Ascending aorta (tissue), 2 donors: Measurements from ENCODE around the gene ILF3. TPM values are rescaled to one million over a fixed set of nuclear protein-coding genes. Genes with fewer than 3 reads are reported as not detected.
A peak's percentile ranks its signal among the peaks of the same experiment; 100 is the strongest.

Experiments used
- DNase-seq, 2 donors: peaks; one replicate each; pipeline ENCODE4 v3.0.0-alpha.2; 2019; ENCODE audit warnings: low spot score in 2 of 2
- H3K27ac ChIP-seq, 2 donors: fragments of 200-600 bp; sonication (generic); one replicate each; pipeline ENCODE4 v1.5.1; 2016 to 2017; ENCODE audit warnings: mild to moderate bottlenecking in 1 of 2
- H3K27me3 ChIP-seq: fragments of 200-600 bp; sonication (generic); one replicate; pipeline ENCODE4 v1.5.1; 2017
- H3K36me3 ChIP-seq, 2 donors: fragments of 200-600 bp; sonication (generic); one replicate each; pipeline ENCODE4 v1.5.1; 2016
- H3K4me1 ChIP-seq, 2 donors: fragments of 200-600 bp; sonication (generic); one replicate each; pipeline ENCODE4 v1.5.1; 2016 to 2017; ENCODE audit warnings: mild to moderate bottlenecking in 1 of 2
- H3K4me3 ChIP-seq, 2 donors: fragments of 200-600 bp; sonication (generic); one replicate each; pipeline ENCODE4 v1.5.1; 2016 to 2017; ENCODE audit warnings: mild to moderate bottlenecking in 1 of 2
- H3K9me3 ChIP-seq, 2 donors: fragments of 200-600 bp; sonication (generic); one replicate each; pipeline ENCODE4 v1.5.1; 2016
- intact Hi-C: fragments of 100-400 bp; cut with DNase I; formaldehyde crosslinking; loops from one replicate; pipeline ENCODE4 v1.15.1; 2023
- total RNA-seq: library from RNA; depleted of rRNA; stranded (reverse); fragments of >200 nt; gene quantifications from one replicate; pipeline ENCODE4 v1.1.0, GENCODE V29; 2016
- TF ChIP-seq, protein P1 (sequence below), 3 experiments: fragments of 200-600 bp in 2 of 3; fragments of 450-650 bp in 1 of 3; sonication (generic) in 2 of 3; IDR thresholded peaks; one replicate each; pipeline ENCODE4 v1.5.1; 2016 to 2019; ENCODE audit warnings: antibody characterized with exemption in 3 of 3, mild to moderate bottlenecking in 1 of 3, moderate library complexity in 1 of 3

ILF3 gene
- total RNA-seq, 1 donor from 2014 or later: 168 TPM

- no peak for DNase-seq
- TF ChIP-seq, protein P1, sequence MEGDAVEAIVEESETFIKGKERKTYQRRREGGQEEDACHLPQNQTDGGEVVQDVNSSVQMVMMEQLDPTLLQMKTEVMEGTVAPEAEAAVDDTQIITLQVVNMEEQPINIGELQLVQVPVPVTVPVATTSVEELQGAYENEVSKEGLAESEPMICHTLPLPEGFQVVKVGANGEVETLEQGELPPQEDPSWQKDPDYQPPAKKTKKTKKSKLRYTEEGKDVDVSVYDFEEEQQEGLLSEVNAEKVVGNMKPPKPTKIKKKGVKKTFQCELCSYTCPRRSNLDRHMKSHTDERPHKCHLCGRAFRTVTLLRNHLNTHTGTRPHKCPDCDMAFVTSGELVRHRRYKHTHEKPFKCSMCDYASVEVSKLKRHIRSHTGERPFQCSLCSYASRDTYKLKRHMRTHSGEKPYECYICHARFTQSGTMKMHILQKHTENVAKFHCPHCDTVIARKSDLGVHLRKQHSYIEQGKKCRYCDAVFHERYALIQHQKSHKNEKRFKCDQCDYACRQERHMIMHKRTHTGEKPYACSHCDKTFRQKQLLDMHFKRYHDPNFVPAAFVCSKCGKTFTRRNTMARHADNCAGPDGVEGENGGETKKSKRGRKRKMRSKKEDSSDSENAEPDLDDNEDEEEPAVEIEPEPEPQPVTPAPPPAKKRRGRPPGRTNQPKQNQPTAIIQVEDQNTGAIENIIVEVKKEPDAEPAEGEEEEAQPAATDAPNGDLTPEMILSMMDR (IDR thresholded peaks at IDR 0.05): no peak
- peaks cover 6 to 22% of the 10 kb centered on the region in 2 donors for H3K36me3 ChIP-seq
Observed at GRCh38 chr19:10707440-10707839, 53.3 kb downstream of the ILF3 start.

DNA sequence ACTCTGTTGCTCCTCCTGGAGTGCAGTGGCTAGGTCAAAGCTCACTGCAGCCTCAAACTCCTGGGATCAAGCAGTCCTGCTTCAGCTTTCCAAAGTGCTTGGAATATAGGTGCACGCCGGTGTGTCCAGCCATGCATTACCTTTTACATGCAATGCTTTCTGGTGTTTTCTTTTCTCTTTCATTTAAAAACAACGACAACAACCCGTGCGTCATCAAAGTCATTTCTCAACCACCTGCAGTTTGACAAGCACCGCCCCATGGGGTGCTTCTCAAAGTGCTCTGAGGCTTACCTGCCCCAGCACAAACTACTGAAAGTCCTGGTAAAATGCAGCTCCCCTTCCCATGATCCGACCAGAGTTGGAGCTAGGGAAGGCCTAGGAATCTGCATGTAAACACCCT is 54.1 kb downstream of the ILF3 start:
- H3K36me3 ChIP-seq: peaks cover 6 to 29% of the 10 kb centered on the region in 2 donors
- intact Hi-C loops: no loop called here

More at GRCh38 chr19:10707440-10707839, 53.3 kb downstream of the ILF3 start:
- H3K4me1 ChIP-seq: no peaks in the 10 kb centered on the region
- H3K27ac ChIP-seq: no peak overlapping the region
- H3K27me3 ChIP-seq: no peaks in the 10 kb centered on the region
- intact Hi-C loops: no loop called here
- no peak overlapping the region for H3K4me3 ChIP-seq
- no peaks in the 10 kb centered on the region for H3K9me3 ChIP-seq

GRCh38 chr19:10712045-10712444 is 57.9 kb downstream of the ILF3 start:
- TF ChIP-seq, protein P1 (IDR thresholded peaks at IDR 0.05): no peak
- Histone ChIP-seq H3K27ac (no peak overlapping the region), H3K9me3 (no peaks in the 10 kb centered on the region), H3K27me3 (no peaks in the 10 kb centered on the region), H3K4me3 (no peak overlapping the region), H3K4me1 (peaks cover 0 to 4% of the 10 kb centered on the region in 2 donors), H3K36me3 (peaks cover 6 to 33% of the 10 kb centered on the region in 2 donors)
- intact Hi-C loops: no loop called here
- no peak for DNase-seq

More for the DNA sequence above, 54.1 kb downstream of the ILF3 start:
- Histone ChIP-seq H3K27me3 (no peaks in the 10 kb centered on the region), H3K9me3 (no peaks in the 10 kb centered on the region), H3K4me3 (no peak overlapping the region), H3K27ac (no peak overlapping the region), H3K4me1 (no peaks in the 10 kb centered on the region)
- DNase-seq: no peak
- TF ChIP-seq, protein P1 (IDR thresholded peaks at IDR 0.05): no peak

- Histone ChIP-seq H3K27me3 (no peaks in the 10 kb centered on the region), H3K27ac (no peak overlapping the region), H3K9me3 (no peaks in the 10 kb centered on the region), H3K36me3 (peaks cover 6 to 28% of the 10 kb centered on the region in 2 donors), H3K4me3 (no peak overlapping the region), H3K4me1 (peaks cover 0 to 5% of the 10 kb centered on the region in 2 donors)
- TF ChIP-seq, protein P1 (IDR thresholded peaks at IDR 0.05): no peak
- intact Hi-C loops: no loop called here
- DNase-seq: no peak
Observed at GRCh38 chr19:10712754-10713153, 58.6 kb downstream of the ILF3 start.

DNA sequence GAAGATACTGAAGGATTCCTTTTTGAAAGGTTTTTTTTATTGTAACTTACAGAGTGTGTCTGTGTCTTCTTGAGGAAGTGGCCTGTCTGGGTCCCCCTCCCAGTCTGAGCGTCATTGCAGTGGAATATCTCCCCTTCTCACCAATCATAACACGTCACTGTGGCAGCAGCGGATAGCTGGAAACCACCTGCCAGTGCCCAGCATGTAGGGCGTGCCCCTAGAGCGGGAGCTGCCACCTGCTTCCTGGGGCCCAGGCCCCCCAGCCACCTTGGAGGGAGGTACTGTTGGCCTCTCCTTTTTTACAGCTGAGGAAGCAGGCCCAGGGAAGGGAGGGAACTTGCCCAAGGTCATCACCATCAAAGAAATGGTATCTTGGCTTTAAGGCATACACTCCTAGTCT is 59.2 kb downstream of the ILF3 start:
- Histone ChIP-seq H3K4me3 (no peak overlapping the region), H3K36me3 (peaks cover 6 to 25% of the 10 kb centered on the region in 2 donors), H3K27me3 (no peaks in the 10 kb centered on the region), H3K9me3 (no peaks in the 10 kb centered on the region), H3K27ac (no peak overlapping the region), H3K4me1 (peaks cover 0 to 5% of the 10 kb centered on the region in 2 donors)
- intact Hi-C loops: no loop called here
- TF ChIP-seq, protein P1 (IDR thresholded peaks at IDR 0.05): no peak
- no peak for DNase-seq

GRCh38 chr19:10717054-10717355 is 62.9 kb downstream of the ILF3 start:
- Histone ChIP-seq H3K4me3 (peak overlapping the region in 1 of 2 donors; percentile 44), H3K27ac (peak overlapping the region; percentile 30 to 56), H3K27me3 (no peaks in the 10 kb centered on the region), H3K4me1 (peaks cover 0 to 23% of the 10 kb centered on the region in 2 donors), H3K9me3 (no peaks in the 10 kb centered on the region), H3K36me3 (peaks cover 0 to 12% of the 10 kb centered on the region in 2 donors)
- intact Hi-C loops: loop anchor here (1.0 to 5.0 kb wide), 7 partner anchors 16 to 212 kb away; partner anchors contain the start of genes CARM1, ILF3, QTRT1 and TIMM29
- TF ChIP-seq, protein P1 (IDR thresholded peaks at IDR 0.05): no peak
- no peak for DNase-seq
